Peyer's patch (tissue), 4 donors: ENCODE results near the gene GTF2F2.

Experiments used
- CTCF ChIP-seq, 6 experiments: fragments of 450-650 bp in 4 of 6; fragments of 200-600 bp in 2 of 6; sonication (generic) in 1 of 6; IDR thresholded peaks; one replicate each; pipeline ENCODE4 v1.5.1; 2017 to 2019; ENCODE audit warnings: antibody characterized with exemption in 6 of 6, mild to moderate bottlenecking in 3 of 6, moderate library complexity in 1 of 6
- POLR2A ChIP-seq, 2 donors: fragments of 450-650 bp; IDR thresholded peaks; one replicate each; pipeline ENCODE4 v1.5.1; 2017; ENCODE audit warnings: antibody characterized with exemption in 2 of 2, mild to moderate bottlenecking in 2 of 2, moderate library complexity in 2 of 2

DNA sequence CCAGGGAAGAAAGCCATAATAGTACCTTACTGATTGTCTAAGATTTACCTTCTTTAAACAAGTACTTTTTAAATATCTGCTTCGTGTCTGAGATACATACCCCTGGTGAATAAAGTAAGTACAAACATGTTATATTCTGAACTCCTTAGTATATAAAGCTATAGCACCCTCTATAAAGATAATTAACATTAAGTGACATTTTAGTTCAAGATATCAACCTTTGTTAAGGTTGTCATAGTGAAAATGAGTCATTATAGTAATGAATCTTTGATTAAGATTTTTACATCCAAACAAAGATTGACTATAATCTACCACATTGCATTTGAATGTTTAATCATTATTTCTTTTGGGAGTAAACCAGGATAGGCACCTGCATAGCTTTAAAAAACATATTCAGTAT is 135.9 kb downstream of the GTF2F2 start:
- TF ChIP-seq CTCF (IDR thresholded peaks at IDR 0.05) (no peak), POLR2A (IDR thresholded peaks at IDR 0.05) (no peak)
